ENCODE data around the gene VPS13A. TPM values are rescaled to one million over a fixed set of nuclear protein-coding genes. Genes with fewer than 3 reads are reported as not detected.

VPS13A gene
- total RNA-seq, 1 donor from 2014 or later, result 30.5 TPM

GRCh38 chr9:77183581-77183980 lies 6.2 kb downstream of the VPS13A start:
- DNase-seq (ENCODE audit: extremely low spot score, unreplicated experiment), result no peak
- Mint-ChIP-seq H3K4me1 (ENCODE audit: unreplicated experiment) (peaks cover 11% of the 10 kb centered on the region), H3K4me3 (no peak overlapping the region), H3K27ac (no peak overlapping the region), H3K9me3 (no peaks in the 10 kb centered on the region), H3K27me3 (no peaks in the 10 kb centered on the region), H3K36me3 (no peaks in the 10 kb centered on the region)
- no peak for TF ChIP-seq CTCF (conservative IDR thresholded peaks at IDR 0.05)

GRCh38 chr9:77188242-77188641 lies 10.9 kb downstream of the VPS13A start:
- Mint-ChIP-seq H3K27me3 (no peaks in the 10 kb centered on the region), H3K36me3 (no peaks in the 10 kb centered on the region), H3K4me3 (no peak overlapping the region), H3K4me1 (ENCODE audit: unreplicated experiment) (no peaks in the 10 kb centered on the region), H3K27ac (no peak overlapping the region), H3K9me3 (peaks cover 6% of the 10 kb centered on the region)
- DNase-seq (ENCODE audit: extremely low spot score, unreplicated experiment), result no peak
- no peak for TF ChIP-seq CTCF (conservative IDR thresholded peaks at IDR 0.05)

GRCh38 chr9:77194423-77194822 lies 17.1 kb downstream of the VPS13A start:
- TF ChIP-seq CTCF (conservative IDR thresholded peaks at IDR 0.05), result no peak
- H3K27me3 Mint-ChIP-seq, result no peaks in the 10 kb centered on the region
- peaks cover 4% of the 10 kb centered on the region for H3K9me3 Mint-ChIP-seq
- no peaks in the 10 kb centered on the region for H3K4me1 Mint-ChIP-seq (ENCODE audit: unreplicated experiment)
- no peak overlapping the region for H3K27ac Mint-ChIP-seq
- H3K36me3 Mint-ChIP-seq, result no peaks in the 10 kb centered on the region
- DNase-seq (ENCODE audit: extremely low spot score, unreplicated experiment), result no peak
- no peak overlapping the region for H3K4me3 Mint-ChIP-seq

GRCh38 chr9:77210116-77210515 lies 32.8 kb downstream of the VPS13A start:
- no peak overlapping the region for H3K27ac Mint-ChIP-seq
- no peaks in the 10 kb centered on the region for H3K27me3 Mint-ChIP-seq
- no peak for DNase-seq (ENCODE audit: extremely low spot score, unreplicated experiment)
- H3K36me3 Mint-ChIP-seq, result peaks cover 3% of the 10 kb centered on the region
- no peak for TF ChIP-seq CTCF (conservative IDR thresholded peaks at IDR 0.05)
- no peaks in the 10 kb centered on the region for H3K4me1 Mint-ChIP-seq (ENCODE audit: unreplicated experiment)
- H3K9me3 Mint-ChIP-seq, result no peaks in the 10 kb centered on the region
- H3K4me3 Mint-ChIP-seq, result no peak overlapping the region

- no peak for TF ChIP-seq CTCF (conservative IDR thresholded peaks at IDR 0.05)
- Mint-ChIP-seq H3K27me3 (no peaks in the 10 kb centered on the region), H3K4me3 (no peak overlapping the region), H3K4me1 (ENCODE audit: unreplicated experiment) (no peaks in the 10 kb centered on the region), H3K9me3 (no peaks in the 10 kb centered on the region), H3K36me3 (peaks cover 3% of the 10 kb centered on the region), H3K27ac (no peak overlapping the region)
- DNase-seq (ENCODE audit: extremely low spot score, unreplicated experiment), result no peak
Measured at GRCh38 chr9:77211561-77211960, 34.2 kb downstream of the VPS13A start.

GRCh38 chr9:77212801-77213200 lies 35.5 kb downstream of the VPS13A start:
- H3K9me3 Mint-ChIP-seq, result no peaks in the 10 kb centered on the region
- H3K27ac Mint-ChIP-seq, result no peak overlapping the region

More at GRCh38 chr9:77212801-77213200, 35.5 kb downstream of the VPS13A start:
- H3K4me1 Mint-ChIP-seq (ENCODE audit: unreplicated experiment), result no peaks in the 10 kb centered on the region
- no peak for TF ChIP-seq CTCF (conservative IDR thresholded peaks at IDR 0.05)
- H3K4me3 Mint-ChIP-seq, result no peak overlapping the region
- no peaks in the 10 kb centered on the region for H3K27me3 Mint-ChIP-seq
- no peak for DNase-seq (ENCODE audit: extremely low spot score, unreplicated experiment)
- peaks cover 3% of the 10 kb centered on the region for H3K36me3 Mint-ChIP-seq
